ENCODE measurements around the gene BMERB1. TPM values are rescaled to one million over a fixed set of nuclear protein-coding genes. Genes with fewer than 3 reads are reported as not detected.

Gene BMERB1
- total and polyA plus RNA-seq, 2 experiments from 2014 or later: 17.3 to 28.1 TPM

DNA sequence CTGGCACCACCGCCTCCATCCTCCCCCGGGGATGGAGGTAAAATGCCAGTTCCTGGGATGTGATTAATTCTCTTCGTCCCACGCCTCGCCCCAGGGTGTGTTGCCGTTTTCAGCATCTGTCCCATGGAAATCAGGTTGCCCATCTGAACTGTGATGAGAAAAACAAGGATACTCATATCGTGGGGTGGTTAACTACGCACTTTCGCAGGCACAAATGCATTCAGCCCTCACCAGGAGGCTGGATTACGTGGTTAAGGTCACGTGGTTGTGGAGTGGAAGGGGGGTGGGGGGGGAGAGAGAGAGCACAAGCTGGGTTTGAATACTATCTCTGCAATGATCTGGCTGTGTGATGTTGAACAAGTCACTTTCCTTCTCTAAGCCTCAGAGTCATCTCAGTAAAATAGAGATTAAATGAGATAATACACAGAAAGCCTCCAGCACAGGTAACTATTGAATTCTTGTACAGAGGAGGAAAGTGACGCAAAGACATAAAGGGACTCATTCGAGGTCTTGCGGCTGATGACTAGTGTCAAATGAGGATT lies 74.7 kb downstream of the BMERB1 start:
- H3K36me3 ChIP-seq (ENCODE audit: insufficient read depth): no peaks in the 10 kb centered on the region
- Mint-ChIP-seq H3K27me3 (ENCODE audit: insufficient read depth, low read depth, poor library complexity) (peaks cover 11% of the 10 kb centered on the region), H3K9me3 (no peaks in the 10 kb centered on the region), H3K36me3 (ENCODE audit: low read depth) (no peaks in the 10 kb centered on the region), H3K4me3 (no peak overlapping the region), H3K27ac (peak overlapping the region; percentile 28; the same call in 1 of the 2 replicates), H3K4me1 (peaks cover 24% of the 10 kb centered on the region)
- no peaks in the 10 kb centered on the region for H4K20me1 ChIP-seq (replicated peaks; ENCODE audit: insufficient read depth)
- no peaks in the 10 kb centered on the region for H3F3A ChIP-seq (replicated peaks; ENCODE audit: low read depth)
- H3K27ac ChIP-seq (ENCODE audit: low read depth): peak overlapping the region; percentile 43; the same call in 1 of the 2 replicates
- H3K4me1 ChIP-seq (ENCODE audit: insufficient read depth): peaks cover 17% of the 10 kb centered on the region
- no peak for TF ChIP-seq EZH2 (IDR thresholded peaks at IDR 0.05; ENCODE audit: low read depth, unreplicated experiment)
- TF ChIP-seq ZNF114 (CRISPR knock-in tag; IDR thresholded peaks at IDR 0.05): no peak
- TF ChIP-seq STAT1 (IDR thresholded peaks at IDR 0.05; ENCODE audit: unreplicated experiment): no peak
- TF ChIP-seq POLR2AphosphoS5 (IDR thresholded peaks at IDR 0.05; ENCODE audit: low read depth): no peak
- TF ChIP-seq JUNB (IDR thresholded peaks at IDR 0.05; ENCODE audit: unreplicated experiment): no peak
- TF ChIP-seq, protein P1, sequence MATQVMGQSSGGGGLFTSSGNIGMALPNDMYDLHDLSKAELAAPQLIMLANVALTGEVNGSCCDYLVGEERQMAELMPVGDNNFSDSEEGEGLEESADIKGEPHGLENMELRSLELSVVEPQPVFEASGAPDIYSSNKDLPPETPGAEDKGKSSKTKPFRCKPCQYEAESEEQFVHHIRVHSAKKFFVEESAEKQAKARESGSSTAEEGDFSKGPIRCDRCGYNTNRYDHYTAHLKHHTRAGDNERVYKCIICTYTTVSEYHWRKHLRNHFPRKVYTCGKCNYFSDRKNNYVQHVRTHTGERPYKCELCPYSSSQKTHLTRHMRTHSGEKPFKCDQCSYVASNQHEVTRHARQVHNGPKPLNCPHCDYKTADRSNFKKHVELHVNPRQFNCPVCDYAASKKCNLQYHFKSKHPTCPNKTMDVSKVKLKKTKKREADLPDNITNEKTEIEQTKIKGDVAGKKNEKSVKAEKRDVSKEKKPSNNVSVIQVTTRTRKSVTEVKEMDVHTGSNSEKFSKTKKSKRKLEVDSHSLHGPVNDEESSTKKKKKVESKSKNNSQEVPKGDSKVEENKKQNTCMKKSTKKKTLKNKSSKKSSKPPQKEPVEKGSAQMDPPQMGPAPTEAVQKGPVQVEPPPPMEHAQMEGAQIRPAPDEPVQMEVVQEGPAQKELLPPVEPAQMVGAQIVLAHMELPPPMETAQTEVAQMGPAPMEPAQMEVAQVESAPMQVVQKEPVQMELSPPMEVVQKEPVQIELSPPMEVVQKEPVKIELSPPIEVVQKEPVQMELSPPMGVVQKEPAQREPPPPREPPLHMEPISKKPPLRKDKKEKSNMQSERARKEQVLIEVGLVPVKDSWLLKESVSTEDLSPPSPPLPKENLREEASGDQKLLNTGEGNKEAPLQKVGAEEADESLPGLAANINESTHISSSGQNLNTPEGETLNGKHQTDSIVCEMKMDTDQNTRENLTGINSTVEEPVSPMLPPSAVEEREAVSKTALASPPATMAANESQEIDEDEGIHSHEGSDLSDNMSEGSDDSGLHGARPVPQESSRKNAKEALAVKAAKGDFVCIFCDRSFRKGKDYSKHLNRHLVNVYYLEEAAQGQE (IDR thresholded peaks at IDR 0.05; ENCODE audit: unreplicated experiment): no peak
- no peaks in the 10 kb centered on the region for H3K27me3 ChIP-seq (ENCODE audit: insufficient read depth)
- H2AFZ ChIP-seq: no peak overlapping the region
- no peaks in the 10 kb centered on the region for H3K9me2 ChIP-seq (ENCODE audit: insufficient read depth)
- ATAC-seq: peak; percentile 38
- DNase-seq (ENCODE audit: low spot score): peak; percentile 35
- H3K4me2 ChIP-seq: peak overlapping the region; percentile 13; the same call in 1 of the 2 replicates
- H3K79me2 ChIP-seq (replicated peaks; ENCODE audit: insufficient read depth): no peaks in the 10 kb centered on the region
- no peak overlapping the region for H3K4me3 ChIP-seq

DNA sequence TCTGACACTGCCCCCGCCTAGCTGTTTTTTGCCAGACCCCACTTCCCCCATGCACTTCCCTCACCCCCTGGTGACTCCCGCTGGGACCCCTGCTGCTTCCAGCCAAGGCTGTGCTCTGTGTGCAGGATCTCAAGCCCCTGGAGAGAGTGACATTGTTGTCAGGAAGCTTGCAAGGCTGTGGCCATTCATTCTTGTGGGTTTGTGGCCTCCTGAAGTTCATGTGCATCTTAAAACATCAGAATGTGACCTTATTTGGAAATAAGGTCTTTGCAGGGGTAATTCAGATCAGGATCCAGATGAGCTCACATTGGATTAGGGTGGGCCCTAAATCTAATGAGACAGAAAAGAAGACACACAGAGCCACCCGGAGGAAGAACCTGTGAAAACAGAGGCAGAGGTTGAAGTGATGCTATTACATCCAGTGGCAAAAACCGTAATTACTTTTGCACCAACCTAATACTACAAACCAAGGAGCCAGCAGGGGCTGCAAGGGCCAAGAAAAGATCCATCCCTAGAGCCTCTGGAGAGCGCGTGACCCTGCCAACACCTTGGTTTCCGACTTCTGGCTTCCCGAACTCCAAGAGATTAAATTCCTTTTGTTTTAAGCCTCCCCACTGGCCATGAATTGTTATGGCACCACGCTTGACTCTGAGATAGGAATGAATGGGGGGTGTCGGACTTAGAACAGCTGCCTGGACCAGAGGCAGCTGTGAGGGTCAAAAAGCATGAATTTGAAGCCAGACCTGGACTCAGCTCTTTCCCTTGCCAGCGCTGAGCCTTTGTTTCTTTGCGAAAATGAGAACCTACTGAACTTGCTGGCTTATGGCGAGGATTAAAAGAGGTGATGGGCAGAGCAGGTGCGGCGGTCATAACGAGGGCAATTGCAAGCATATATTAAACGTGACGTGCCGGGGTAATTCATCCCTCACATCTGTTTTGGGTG lies 75.5 kb downstream of the BMERB1 start:
- Histone ChIP-seq H3K36me3 (ENCODE audit: insufficient read depth) (no peaks in the 10 kb centered on the region), H3K9me2 (ENCODE audit: insufficient read depth) (no peaks in the 10 kb centered on the region), H3K4me2 (peak overlapping the region; percentile 13; the same call in 1 of the 2 replicates), H3K4me1 (ENCODE audit: insufficient read depth) (peaks cover 17% of the 10 kb centered on the region), H3K27ac (ENCODE audit: low read depth) (peak overlapping the region; percentile 43; the same call in 1 of the 2 replicates), H3K79me2 (replicated peaks; ENCODE audit: insufficient read depth) (no peaks in the 10 kb centered on the region), H3F3A (replicated peaks; ENCODE audit: low read depth) (no peaks in the 10 kb centered on the region), H3K27me3 (ENCODE audit: insufficient read depth) (no peaks in the 10 kb centered on the region), H4K20me1 (replicated peaks; ENCODE audit: insufficient read depth) (no peaks in the 10 kb centered on the region), H2AFZ (no peak overlapping the region), H3K4me3 (no peak overlapping the region)
- H3K27ac Mint-ChIP-seq: peak overlapping the region; percentile 28
- H3K36me3 Mint-ChIP-seq (ENCODE audit: low read depth): no peaks in the 10 kb centered on the region
- H3K4me1 Mint-ChIP-seq: peaks cover 24% of the 10 kb centered on the region
- peak; percentile 55 for DNase-seq (ENCODE audit: low spot score)
- no peaks in the 10 kb centered on the region for H3K9me3 Mint-ChIP-seq
- H3K4me3 Mint-ChIP-seq: no peak overlapping the region
- H3K27me3 Mint-ChIP-seq (ENCODE audit: insufficient read depth, low read depth, poor library complexity): peaks cover 11% of the 10 kb centered on the region
- peak; percentile 75 for ATAC-seq
- no peak for TF ChIP-seq EZH2phosphoT487 (IDR thresholded peaks at IDR 0.05; ENCODE audit: unreplicated experiment)
- TF ChIP-seq, protein P2, sequence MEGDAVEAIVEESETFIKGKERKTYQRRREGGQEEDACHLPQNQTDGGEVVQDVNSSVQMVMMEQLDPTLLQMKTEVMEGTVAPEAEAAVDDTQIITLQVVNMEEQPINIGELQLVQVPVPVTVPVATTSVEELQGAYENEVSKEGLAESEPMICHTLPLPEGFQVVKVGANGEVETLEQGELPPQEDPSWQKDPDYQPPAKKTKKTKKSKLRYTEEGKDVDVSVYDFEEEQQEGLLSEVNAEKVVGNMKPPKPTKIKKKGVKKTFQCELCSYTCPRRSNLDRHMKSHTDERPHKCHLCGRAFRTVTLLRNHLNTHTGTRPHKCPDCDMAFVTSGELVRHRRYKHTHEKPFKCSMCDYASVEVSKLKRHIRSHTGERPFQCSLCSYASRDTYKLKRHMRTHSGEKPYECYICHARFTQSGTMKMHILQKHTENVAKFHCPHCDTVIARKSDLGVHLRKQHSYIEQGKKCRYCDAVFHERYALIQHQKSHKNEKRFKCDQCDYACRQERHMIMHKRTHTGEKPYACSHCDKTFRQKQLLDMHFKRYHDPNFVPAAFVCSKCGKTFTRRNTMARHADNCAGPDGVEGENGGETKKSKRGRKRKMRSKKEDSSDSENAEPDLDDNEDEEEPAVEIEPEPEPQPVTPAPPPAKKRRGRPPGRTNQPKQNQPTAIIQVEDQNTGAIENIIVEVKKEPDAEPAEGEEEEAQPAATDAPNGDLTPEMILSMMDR (conservative IDR thresholded peaks at IDR 0.05; ENCODE audit: low read depth in 2 of 2): peak; percentile 30 to 51; a peak in 2 of 4 replicates
- TF ChIP-seq EZH2 (IDR thresholded peaks at IDR 0.05; ENCODE audit: low read depth, unreplicated experiment): no peak
